ENCODE data around the gene LTA4H. TPM values are rescaled to one million over a fixed set of nuclear protein-coding genes. Genes with fewer than 3 reads are reported as not detected.
"Not testable (repeated sequence)": the region's sequence is repeated elsewhere in the genome, so short reads cannot be mapped to it uniquely, and the experiment has no call there.

The LTA4H gene
- total and polyA plus RNA-seq, 12 donors = 25.2 to 50.6 (median 39.1) TPM

GRCh38 chr12:95975491-95975890, 59.9 kb downstream of the LTA4H start:
- no peak for TF ChIP-seq CTCF (IDR thresholded peaks at IDR 0.05)
- no peaks in the 10 kb centered on the region for H3K9me3 ChIP-seq
- DNase-seq (no peak), ATAC-seq (no peak)
- intact Hi-C loops (cut with DNase I) = no loop called here
- H3K4me3 ChIP-seq = no peak overlapping the region
- no peaks in the 10 kb centered on the region for H3K27me3 ChIP-seq
- no peaks in the 10 kb centered on the region for H3K4me1 ChIP-seq
- H3K27ac ChIP-seq = no peak overlapping the region
- H3K36me3 ChIP-seq = peaks cover 0 to 6% (median 0%) of the 10 kb centered on the region in 9 donors
- WGBS, 2 donors = 89 to 95% methylated on average over 4 of the region's 4 CpGs

- intact Hi-C loops (cut with DNase I) = no loop called here
- Histone ChIP-seq H3K27ac (no peak overlapping the region), H3K9me3 (no peaks in the 10 kb centered on the region), H3K4me1 (no peaks in the 10 kb centered on the region), H3K36me3 (peaks cover 0 to 6% (median 0%) of the 10 kb centered on the region in 9 donors), H3K4me3 (no peak overlapping the region), H3K27me3 (no peaks in the 10 kb centered on the region)
- ATAC-seq (no peak), DNase-seq (no peak)
- 89 to 92% methylated on average over 2 of the region's 2 CpGs for WGBS, 2 donors
- no peak for TF ChIP-seq CTCF (IDR thresholded peaks at IDR 0.05)
Measured at GRCh38 chr12:95974358-95974757, 61.0 kb downstream of the LTA4H start.

GRCh38 chr12:95972832-95973456, 62.4 kb downstream of the LTA4H start:
- DNase-seq (no peak), ATAC-seq (no peak)
- intact Hi-C loops (cut with DNase I) = no loop called here
- H3K9me3 ChIP-seq = no peaks in the 10 kb centered on the region
- H3K27me3 ChIP-seq = no peaks in the 10 kb centered on the region
- WGBS, 2 donors = 76 to 81% methylated on average over 4 of the region's 4 CpGs
- no peak overlapping the region for H3K4me3 ChIP-seq
- H3K36me3 ChIP-seq = peaks cover 0 to 6% (median 0%) of the 10 kb centered on the region in 9 donors
- no peak for TF ChIP-seq CTCF (IDR thresholded peaks at IDR 0.05)
- no peak overlapping the region for H3K27ac ChIP-seq
- no peaks in the 10 kb centered on the region for H3K4me1 ChIP-seq

GRCh38 chr12:95970905-95971304, 64.5 kb downstream of the LTA4H start:
- intact Hi-C loops (cut with DNase I) = no loop called here
- no peaks in the 10 kb centered on the region for H3K36me3 ChIP-seq
- H3K27ac ChIP-seq = no peak overlapping the region
- H3K4me3 ChIP-seq = no peak overlapping the region
- DNase-seq = no peak
- no peak for ATAC-seq
- no peaks in the 10 kb centered on the region for H3K9me3 ChIP-seq
- H3K4me1 ChIP-seq = no peaks in the 10 kb centered on the region
- no peaks in the 10 kb centered on the region for H3K27me3 ChIP-seq
- TF ChIP-seq CTCF (IDR thresholded peaks at IDR 0.05) = no peak
- WGBS, 2 donors = 64 to 65% methylated on average over 7 of the region's 7 CpGs

- H3K27me3 ChIP-seq; H3K4me1 ChIP-seq; ATAC-seq; H3K9me3 ChIP-seq; DNase-seq; H3K27ac ChIP-seq; intact Hi-C loops (cut with DNase I); H3K4me3 ChIP-seq; H3K36me3 ChIP-seq: not testable (repeated sequence)
- WGBS, 2 donors = 95% methylated on average over 19 to 28 of the region's 28 CpGs
Measured at GRCh38 chr12:95969116-95969515, 66.3 kb downstream of the LTA4H start.

All from heart right ventricle (tissue), 16 donors.